GM19397 (cell line): Measurements from ENCODE around the gene BTF3L4.
"Not testable (repeated sequence)": the region's sequence is repeated elsewhere in the genome, so short reads cannot be mapped to it uniquely, and the experiment has no call there.

Experiments
- ATAC-seq: cut with Tn5 transposase; IDR thresholded peaks from one replicate; pipeline ENCODE4 v1.9.1; 2021; ENCODE audit warnings: mild to moderate bottlenecking, moderate library complexity; ENCODE audit not compliant: unreplicated experiment

Gene BTF3L4

DNA sequence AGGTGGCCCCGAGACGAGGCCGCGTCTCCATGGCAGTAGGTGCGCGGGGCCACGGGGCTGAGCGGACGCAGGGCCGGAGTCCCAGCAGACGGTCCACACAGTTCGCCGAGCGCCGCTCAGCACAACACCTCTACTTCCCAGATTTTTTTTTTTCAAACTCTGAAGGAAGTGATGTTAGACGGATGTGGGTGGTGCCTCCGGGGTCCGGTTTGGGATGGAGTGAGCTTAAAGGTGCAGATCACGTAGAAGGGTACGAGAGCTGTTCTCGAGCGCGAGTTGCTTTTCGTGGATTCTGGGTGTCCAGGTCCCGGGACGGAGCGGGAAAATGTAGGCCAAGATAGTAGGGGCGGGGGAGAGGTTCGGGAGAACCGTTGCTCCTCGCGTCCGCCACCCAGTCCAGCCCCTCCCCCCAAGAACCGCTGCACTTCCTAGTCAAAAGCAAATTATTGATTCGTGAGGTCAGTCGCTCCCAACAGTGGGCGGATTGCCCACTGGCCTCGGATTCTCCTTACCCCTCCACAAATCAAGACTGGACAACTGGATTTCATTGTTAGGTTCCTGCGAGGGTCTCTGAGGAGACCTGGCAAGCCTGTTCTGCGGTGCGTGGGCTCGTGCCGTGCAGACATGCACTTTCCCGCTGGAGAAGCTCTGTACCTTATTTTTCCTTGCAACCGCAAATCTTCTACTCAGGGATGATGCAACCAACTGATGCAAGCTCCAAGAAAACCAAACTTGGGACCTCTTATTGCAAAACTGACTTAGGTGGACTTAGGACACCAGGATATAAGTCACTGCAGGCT, 829 bp upstream of the BTF3L4 start, which contains the start of gene TXNDC12:
TSS of gene TXNDC12 (minus strand) at position 126 of the 800 bp plus-strand sequence. CDS start at position 31, 95 bp downstream.
- peak; percentile 30 for ATAC-seq

DNA sequence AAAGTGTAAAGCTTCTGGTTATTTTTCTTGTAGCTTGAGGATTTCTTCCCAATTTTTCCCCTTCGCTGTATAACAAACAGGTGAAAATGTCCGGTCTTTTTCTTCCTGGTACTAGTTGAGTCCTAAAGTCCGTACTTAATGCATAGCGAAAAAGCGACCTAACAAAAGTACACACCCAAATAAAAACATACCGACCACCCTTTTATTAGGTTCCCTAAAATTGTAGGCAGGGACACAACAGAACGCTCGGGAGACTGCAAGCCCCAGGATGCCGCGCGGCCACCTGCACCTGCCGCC, 281 bp upstream of the BTF3L4 start:
- no peak for ATAC-seq

DNA sequence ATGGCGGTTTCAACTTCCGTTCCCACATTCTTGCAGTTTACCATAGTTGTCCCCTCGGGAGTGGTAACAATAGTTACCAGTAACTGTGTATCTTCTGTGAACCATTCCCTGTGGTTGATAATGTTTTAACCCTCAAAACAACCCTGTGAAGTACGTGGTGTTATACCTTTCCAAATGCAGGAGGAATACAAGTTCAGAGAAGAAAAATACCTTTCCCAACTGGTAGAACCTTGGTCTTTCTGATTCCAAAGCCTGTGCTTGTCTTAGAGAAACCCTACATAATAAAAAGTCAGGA, 789 bp downstream of the BTF3L4 start:
- no peak for ATAC-seq

DNA sequence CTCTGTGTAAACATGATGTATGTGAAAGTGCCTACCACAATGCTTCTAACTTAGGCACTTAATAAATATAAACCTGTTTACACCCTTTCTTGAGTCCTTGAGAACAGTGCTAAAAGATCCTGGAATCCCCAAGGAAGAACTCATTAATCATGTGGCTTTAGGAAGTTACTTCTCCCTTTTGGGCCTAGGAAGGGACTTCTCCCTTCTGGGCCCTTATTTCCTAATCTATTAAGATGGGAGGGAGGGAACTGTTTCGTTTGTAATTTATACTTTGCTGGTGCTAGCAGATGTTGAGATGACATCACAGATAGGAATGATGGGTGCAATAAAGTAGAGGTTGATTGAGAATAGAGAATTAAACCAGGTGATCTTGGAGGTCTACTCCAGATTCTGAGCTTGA, 1.2 kb downstream of the BTF3L4 start:
- ATAC-seq = no peak

DNA sequence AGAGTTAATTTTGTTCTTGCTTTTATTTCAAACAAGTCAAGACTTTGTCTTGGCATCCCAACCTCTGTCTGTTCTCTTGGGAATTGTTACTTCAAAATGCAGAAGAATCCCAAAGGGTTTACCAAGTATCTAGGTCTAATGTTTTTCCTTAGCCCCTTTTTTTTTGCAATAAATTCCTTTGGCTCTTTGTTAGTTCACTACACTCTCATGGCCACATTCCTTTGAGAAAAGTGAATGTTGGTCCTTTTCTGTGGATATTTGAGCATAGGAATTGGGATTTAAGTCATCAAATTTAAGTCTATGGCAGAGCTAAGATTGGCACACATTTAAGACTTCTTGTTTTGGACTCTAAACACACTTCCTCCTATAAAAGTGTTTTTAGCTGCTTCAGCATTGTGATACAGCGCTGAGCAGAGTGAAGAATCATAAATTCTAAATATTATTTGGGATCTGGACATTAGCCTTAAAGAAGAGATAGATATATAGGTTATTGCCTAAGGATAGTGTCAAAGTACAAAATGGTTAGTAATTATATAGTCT, 1.9 kb downstream of the BTF3L4 start:
- ATAC-seq = no peak

DNA sequence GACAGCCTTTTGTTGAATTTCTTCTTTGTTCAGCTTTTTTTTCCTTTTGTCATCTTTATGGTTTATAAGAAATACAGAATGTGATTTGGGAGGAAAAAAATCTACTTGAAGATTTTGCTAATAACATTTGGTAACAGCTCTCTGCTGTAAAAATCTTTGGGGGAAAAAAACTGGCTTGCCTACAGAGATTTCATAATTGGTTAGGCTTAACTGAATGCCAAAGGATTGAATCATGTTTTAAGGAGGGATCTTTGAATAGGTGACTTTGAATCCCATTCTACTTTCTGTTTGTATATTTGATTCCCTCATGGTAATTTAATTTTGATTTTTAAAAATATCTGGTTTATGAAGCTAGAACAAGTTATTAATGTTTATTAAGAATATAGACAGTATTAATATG, 3.2 kb downstream of the BTF3L4 start:
- ATAC-seq = no peak

DNA sequence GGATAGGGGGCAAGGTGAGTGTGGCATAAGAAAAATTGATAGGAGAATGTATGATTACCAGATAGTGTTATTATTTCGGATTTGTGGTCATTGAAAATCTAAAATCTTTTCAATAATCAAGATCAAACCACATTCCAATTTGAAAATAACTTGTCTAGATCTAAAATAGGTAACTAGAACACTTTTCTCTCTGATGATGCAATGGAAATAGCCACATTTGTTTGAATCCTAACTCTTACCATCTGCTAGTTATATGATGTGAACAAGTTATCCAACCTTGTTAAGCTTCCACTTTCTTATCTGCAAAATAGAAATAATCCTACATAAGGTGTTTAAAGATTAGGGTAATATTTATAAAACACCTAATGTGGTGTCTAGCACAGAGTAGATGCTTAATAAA, 3.8 kb downstream of the BTF3L4 start:
- ATAC-seq = no peak

DNA sequence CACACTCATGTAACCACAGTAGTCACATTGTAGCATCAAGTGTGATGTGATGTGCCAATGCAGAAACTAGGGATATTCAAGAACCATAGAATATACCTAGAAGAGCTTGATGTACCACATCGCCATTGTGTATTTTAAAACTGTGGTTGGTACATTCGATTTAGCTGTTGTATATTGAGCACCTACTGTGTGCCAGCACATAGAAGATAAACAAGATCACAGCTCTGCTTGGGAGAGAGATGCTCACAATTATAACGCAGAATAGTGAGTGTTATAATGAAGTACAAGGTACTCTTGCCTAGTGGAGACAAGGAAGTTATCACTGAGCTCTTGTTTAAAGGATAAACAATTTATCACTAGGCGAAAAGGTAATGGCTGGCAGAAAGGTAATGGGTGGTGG, 4.7 kb downstream of the BTF3L4 start:
- no peak for ATAC-seq

DNA sequence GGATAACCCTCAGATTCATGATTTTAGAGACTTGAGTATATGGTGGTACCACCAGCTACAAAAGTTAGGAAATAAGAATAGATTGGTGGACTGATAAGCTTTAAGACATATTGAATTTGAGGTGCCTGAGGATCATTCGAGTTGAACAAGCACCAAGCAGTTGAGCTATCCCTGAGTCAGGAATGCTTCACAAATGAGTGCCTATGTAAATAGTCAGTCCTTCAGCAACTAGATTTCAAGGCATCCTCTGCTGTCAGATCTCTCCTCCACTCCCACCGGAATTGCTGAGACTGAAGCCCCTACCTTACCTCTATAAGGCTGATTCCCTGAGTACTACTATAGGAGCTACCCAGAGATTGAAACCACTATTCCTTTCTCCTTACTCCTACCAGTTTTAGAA, 7.1 kb downstream of the BTF3L4 start:
- ATAC-seq = no peak

DNA sequence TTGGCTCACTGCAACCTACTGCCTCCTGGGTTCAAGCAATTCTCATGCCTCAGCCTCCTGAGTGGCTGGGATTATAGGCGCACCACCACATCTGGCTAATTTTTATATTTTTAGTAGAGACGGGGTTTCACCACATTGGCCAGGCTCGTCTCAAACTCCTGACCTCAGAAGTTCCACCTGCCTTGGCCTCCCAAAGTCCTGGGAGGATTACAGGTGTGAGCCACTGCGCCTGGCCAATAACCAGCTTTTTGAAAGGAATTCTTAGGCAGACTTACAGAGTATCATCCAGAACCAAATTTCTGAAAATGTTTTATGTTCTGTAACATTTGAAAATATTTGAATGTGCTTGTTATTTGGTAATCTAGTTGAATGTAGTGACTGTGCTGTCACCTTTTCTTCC, 14.6 kb downstream of the BTF3L4 start:
- ATAC-seq = no peak

DNA sequence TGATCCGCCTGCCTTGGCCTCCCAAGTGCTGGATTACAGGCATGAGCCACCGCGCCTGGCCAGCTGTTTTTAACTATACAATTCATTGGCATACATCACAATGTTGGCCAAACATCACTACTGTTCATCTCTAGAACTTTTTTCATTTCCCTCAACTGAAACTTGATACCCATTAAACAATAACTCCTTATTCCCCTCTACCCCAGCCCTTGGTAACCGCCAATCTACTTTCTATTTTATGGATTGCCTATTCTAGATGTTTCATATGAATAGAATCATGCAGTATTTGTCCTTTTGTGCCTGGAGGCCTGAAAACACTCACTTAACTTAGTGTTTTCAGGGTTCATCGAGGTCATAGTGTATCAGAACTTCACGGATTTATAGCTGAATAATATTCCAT, 16.2 kb downstream of the BTF3L4 start:
- no peak for ATAC-seq

DNA sequence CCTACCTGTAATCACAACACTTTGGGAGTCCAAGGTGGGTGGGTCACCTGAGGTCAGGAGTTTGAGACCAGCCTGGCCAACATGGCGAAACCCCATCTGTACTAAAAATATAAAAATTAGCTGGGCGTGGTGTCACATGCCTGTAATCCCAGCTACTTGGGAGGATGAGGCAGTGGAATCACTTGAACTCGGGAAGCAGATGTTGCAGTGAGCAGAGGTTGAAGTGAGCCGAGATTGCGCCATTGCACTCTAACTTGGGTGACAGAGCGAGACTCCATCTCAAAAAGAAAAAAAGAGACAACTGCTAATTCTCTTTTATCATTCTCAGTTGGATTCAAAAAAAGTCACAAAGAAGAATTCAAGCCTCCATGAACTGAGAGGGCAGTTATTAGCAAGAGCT, 21.2 kb downstream of the BTF3L4 start:
- ATAC-seq = not testable (repeated sequence)

DNA sequence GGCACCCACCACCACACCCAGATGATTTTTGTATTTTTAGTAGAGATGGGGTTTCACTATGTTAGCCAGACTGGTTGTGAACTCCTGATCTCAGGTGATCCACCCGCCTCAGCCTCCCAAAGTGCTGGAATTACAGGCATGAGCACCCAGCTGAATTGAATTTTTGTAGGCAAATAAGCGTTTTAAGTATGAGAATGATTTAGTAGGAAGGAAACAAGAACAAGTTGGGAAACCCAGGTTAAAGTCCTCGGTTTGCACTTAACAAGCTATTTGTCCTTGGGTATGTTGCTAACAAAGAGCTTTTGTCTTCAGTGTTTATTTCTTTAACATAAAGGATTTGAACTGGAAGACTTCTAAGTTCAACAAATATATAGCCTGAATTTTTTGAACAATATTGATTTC, 23.9 kb downstream of the BTF3L4 start:
- ATAC-seq = no peak

DNA sequence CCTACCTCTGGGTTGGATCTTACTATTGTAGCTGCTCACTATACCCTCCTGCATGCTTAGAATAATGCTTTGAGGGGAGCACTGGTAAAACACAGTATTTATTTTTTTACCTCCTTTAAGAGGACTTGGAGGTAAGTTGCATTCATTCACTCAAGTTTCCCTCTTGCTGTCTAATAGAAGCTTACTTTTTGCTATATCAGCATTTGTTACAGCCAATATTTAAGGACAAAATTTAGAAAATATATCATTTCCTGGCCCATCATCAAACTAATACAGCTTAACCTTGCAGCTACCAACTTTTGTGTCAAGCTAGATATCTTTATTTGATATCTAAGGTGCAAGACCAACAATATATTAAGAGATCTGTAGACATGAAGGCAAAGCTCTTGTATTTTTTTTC, 31.8 kb downstream of the BTF3L4 start:
- ATAC-seq = not testable (repeated sequence)

DNA sequence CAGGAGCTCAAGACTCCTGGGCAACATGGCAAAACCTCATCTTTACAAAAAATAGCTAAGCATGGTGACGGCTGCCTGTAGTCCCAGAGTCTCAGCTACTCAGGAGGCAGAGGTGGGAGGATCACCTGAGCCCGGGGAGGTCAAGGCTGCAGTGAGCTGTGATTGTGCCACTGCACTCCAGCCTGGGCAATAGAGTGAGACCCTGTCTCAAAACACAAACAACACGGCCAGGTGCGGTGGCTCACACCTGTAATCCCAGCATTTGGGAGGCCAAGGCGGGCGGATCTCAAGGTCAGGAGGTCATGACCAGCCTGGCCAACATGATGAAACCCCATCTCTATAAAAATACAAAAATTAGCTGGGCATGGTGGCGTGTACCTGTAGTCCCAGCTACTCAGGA, 38.2 kb downstream of the BTF3L4 start:
- ATAC-seq = not testable (repeated sequence)

DNA sequence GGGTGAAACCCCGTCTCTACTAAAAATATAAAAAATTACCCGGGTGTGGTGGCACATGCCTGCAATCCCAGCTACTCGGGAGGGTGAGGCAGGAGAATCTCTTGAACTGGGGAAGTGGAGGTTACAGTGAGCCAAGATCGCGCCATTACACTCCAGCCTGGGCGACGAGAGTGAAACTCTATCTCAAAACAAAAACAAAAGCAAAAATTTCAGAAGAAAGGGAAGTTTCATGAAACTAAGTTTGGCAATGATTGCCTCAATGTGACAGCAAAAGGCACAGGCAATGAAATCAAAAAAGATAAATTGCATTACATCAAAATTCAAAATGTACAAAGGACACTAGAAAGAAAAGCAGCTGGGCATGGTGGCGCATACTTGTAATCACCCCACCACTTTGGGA, 40.1 kb downstream of the BTF3L4 start:
- ATAC-seq = no peak

DNA sequence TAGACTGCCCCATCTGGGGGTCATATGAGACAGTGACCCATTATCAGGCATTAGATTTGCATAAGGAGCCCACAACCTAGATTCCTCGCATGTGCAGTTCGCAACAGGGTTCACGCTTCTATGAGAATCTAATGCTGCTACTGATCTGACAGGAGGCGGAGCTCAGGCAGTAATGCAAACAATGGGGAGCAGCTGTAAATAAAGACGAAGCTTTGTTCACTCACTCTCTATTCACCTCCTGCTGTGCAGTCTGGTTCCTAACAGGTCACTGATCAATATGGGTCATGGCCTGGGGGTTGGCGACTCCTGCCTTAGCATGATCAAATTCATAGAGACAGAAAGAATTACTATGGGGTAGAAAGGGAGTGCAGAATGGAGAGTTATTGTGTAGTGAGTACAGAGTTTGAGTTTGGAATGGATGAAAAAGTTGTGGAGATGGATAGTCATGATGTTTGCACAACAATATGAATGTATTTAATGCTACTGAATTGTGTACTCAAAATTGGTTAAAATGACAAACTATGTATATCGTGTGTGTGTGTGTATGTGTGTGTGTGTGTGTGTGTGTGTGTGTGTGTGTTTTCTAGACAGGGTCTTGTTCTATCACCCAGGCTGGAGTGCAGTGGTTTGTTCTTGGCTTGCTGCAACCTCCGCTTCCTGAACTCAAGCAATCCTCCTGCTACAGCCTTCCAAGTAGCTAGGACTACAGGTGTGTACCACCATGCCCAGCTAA, 42.2 kb downstream of the BTF3L4 start:
- ATAC-seq = no peak

DNA sequence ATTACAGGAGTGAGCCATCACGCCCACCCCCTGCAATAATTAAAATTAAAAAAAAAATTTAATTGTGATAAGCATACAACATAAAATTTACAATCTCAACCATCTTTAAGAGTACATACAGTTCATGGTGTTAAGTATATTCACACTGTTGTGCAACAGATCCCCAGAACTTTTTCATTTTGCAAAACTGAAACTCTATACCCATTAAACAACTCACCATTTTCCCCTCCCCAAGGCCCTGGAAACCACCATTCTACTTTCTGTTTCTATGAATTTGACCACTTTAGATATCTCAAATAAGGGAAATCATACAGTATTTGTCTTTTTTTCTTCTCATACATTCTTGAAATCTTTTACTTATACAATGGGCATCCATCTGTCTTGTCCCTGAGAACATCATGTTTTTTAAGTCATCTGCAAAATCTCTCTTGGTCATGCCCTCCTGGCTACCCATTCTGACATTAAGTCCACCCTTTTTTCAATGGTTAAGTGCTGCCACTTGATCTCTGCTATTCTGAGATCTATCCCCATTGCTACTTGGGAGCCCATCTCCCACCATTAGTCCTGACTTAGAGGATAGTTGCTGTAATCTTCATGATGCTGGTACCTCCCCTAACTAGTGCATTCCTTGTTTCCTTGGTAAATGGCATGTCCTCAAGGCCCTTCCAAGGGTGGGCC, 46.4 kb downstream of the BTF3L4 start:
- ATAC-seq = no peak

DNA sequence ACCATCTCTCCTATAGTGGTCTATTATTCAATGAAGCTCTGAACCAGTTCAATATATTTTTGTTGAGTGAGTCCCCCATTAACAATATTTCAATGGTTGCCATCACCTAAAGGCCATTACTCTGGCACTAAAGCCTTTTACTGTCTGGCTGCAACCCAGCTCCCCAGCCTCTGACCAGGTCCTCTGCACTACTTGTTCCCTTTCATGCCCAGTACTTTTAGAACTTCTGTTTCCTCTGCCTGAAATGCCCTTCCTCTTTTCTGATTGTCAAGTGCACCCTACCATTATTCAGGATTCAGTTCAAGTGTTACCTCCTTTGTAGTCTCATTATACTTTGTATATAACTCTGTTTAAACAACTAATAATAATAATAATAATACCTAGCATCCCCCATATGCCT, 55.4 kb downstream of the BTF3L4 start:
- ATAC-seq = no peak

DNA sequence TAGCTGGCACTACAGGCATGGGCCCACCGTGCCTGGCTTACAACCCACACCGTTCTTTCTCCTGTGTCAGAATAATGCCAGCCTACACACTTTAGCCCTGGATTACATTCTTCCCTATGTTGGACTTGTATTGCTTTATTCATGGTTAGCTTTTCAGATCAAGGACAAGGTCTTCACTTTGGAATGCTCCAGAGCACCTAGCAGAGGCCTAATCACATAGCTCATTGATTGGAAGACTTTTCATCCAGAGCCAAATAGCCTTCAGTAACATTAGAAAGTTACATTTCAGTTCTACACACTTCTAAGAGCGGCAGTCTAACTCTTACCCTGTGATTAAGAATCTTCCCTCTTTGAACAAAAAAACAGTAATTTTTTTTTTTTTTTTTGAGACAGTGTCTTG, 56.4 kb downstream of the BTF3L4 start:
- no peak for ATAC-seq

DNA sequence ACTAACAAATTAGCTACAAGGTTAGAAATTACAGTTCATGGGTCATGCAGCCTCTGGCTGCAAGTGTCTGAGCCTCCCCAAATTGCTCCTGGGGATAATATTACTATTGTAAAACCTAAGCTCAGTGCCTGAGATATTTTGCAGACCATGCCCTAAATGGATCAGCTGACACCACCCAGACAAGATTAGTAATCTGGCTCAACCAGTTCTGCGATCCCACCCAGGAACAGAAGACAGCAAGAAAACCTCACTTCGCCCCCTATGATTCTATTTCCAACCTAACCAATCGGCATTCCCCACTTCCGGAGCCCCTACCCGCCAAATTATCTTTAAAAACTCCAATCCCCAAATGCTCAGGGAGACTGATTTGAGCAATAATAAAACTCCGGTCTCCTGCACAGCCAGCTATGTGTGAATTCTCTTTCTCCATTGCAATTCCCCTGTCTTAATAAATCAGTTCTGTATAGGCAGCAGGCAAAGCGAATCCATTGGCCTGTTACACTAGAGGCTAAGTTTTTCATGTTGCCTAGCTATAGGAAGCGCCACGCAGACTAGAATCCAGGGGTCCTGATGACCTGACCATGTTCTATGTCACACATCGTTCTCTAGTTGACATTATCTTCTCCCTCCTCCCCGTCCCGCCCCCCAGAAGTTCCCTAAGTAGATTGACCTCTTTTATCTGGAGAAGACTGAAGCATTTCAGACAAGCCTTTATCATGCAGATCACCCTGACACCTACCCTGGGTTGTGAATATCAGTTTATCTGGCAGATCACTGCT, 63.4 kb downstream of the BTF3L4 start:
- ATAC-seq = no peak
